ENCODE data around the gene ARMC7.
A peak's percentile ranks its signal among the peaks of the same experiment; 100 is the strongest.

Gene ARMC7

DNA sequence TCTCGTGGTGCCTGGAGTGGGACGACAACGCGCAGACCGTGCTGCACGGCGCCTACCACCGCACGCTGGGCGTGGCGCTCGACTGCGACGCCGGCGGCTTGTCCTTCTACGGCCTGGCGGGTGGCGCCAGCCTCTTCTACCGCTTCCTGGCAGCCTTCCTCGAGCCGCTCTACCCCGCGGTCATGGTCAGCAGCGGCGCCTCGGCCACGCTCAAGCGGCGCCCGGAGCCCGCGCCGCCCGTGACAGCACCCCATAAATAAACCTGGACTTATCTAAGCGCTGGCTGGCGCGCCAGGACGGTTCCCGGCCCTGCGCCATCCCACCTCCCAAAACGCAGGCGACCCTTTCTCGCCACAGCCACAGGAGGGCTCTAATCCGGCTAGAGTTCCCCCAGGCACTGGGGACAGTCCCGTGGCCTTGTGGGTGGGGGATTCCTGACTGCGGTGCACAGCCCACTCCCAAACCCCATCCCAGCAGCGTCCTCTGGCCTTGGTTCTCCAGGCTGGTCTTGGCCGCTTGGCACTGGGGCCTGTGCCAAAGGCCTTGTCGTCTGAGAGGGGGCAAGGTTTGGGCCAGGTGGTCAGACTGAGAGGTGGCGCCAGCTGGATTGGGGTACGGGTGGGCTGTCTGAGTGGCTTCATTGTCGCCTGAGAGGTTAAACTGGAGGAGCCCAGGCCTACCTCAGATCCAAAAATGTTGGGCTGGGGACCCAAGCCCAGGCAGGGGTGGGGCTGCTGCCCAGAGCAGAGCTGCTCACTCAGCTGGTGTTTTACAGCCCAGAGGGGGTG, 32.1 kb upstream of the ARMC7 start:
- DNase-seq (ENCODE audit: low read depth in 4 of 4, low spot score in 1 of 4): peak in 1 of 4 experiments; percentile 27

DNA sequence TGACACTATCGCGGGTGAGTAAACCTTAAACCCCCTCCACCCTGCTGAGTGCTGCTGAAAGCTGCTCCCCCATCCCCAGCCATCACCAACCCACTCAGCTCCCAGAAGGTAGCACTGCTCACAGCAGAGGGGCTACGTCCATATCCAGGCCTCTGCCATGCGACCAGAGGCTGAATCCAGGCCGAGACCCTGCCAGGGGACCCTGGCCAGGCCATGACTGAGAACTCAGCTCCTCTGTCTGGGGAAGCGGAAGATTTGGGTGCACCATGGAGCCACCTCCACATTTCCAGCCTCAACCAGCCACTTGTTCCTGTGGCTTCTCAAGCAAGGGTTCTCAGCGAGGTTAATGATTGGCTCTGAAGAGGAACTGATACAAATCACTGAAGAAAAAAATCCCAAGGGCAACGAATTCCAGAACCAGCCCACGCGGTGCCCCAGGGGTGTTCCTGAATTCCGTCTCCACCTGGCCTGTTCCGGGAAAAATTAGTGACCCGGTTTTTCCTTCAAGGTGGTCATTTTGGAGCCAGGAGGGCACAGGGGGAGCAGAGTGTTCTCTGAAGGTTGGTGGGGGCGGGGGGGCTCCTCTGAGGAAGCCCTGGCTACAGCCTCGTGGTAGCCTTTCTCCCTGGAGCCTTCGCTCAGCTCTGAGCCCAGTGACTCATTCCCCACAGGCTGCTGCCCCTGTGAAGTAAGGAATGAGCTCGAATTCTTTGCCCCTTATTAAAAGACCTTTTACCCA, 31.3 kb upstream of the ARMC7 start:
- no peak for DNase-seq (ENCODE audit: low read depth in 4 of 4, low spot score in 1 of 4)

DNA sequence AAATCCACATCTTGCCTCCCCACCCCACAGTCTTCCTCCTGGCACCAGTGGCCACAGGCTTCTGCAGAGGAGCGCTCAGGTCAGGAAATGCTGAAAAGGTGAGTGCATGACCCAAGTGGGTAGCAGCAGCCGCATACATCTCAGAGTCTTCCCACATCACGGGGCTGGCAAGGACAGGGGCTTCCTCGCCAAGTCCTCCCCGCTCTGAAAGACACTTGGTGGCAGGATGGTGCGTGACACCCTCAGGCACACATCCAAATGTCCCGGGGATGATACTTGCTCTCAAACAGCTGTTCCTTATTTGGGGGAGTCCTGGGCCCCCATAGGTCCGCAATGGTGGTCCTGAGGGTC, 30.8 kb upstream of the ARMC7 start:
- DNase-seq (ENCODE audit: low read depth in 4 of 4, low spot score in 1 of 4): no peak

DNA sequence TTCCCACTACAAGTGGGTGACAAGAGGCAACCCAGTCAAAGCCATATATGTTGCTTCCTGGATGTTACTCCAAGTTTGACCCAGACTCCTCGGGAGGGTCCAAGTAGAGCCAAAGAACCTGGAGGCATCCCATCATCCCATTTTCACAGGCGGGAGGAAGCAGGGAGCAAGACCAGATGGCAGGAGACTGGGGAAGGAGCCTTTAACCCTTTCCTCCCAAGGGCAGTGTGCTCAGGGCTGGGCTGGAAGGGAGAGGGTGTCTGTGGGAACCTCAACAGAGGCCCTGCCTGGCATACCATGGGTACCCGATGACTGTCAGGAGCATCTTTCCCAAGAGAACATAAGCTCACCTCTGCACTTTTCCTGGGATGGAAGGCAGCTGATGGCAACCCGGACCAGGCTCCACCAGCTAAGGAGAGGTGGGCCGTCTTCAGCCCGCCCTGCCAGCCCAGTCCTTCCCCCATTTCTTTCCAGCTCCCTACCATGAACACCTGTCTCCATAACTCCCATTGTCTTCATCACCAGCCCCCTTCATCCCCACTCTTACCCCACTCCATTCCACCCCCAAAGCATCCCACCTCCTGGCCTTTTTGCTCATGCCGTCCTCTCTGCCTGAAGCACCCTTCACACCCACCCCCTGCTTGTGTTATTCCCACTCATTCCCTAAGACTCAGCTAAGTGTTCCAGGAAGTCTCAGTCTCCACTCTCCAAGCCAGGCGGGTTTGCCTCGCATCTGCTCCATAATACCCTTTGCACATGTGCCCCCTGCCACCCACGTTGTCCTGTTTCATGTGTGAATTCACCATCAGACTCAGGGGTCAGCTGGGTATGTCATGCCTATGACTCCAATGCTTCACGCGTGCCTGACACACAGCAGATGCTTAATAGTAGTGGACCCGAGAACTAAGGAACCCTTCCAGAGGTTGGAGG, 27.9 kb upstream of the ARMC7 start:
- DNase-seq (ENCODE audit: low read depth in 4 of 4, low spot score in 1 of 4): no peak

DNA sequence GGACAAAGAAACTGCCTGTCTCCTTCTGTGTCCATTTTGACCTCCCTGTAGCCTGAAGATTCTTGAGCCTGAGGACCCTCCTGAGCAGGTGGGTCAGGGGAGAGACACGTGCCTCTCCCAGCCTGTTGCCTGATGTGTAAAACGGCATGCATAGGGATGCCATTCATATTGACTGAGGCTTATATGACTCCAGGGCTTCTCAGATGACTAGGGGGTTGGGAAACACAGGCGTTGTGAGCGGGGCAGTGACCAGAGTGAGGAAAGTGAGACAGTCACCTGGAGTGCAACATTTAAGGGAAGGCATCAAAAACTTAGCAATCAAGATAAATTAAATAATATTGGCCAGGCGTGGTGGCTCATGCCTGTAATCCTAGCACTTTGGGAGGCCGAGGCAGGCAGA, 27.1 kb upstream of the ARMC7 start:
- no peak for DNase-seq (ENCODE audit: low read depth in 4 of 4, low spot score in 1 of 4)

DNA sequence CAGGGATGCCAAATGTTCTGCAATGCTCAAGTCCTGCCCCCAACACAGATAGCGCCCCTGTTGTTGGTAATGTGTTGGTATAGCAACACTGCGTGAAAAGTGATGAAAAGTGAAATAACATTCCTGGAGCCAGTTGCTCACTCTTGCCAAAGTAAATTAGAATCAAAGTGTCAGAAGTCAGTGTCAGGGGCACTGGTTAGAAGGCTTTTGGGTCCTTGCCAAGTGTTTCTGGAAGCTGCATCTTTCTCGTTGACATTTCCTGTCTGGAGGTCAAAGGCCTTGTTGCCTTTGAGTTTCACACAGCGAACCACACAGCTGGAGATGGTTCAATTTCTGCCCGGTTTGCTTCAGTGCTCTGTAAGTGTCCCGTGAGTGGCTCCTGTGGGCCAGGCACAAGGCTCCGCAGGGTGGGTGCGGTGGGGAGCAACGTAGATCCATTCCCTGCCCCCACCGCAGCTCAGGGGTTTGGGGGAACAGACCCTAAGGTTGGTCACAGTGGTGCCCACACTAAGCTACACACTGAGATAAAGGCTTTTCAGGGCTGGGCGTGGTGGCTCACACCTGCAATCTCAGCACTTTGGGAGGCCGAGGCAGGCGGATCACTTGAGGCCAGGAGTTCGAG, 25.6 kb upstream of the ARMC7 start:
- DNase-seq (ENCODE audit: low read depth in 4 of 4, low spot score in 1 of 4): no peak

DNA sequence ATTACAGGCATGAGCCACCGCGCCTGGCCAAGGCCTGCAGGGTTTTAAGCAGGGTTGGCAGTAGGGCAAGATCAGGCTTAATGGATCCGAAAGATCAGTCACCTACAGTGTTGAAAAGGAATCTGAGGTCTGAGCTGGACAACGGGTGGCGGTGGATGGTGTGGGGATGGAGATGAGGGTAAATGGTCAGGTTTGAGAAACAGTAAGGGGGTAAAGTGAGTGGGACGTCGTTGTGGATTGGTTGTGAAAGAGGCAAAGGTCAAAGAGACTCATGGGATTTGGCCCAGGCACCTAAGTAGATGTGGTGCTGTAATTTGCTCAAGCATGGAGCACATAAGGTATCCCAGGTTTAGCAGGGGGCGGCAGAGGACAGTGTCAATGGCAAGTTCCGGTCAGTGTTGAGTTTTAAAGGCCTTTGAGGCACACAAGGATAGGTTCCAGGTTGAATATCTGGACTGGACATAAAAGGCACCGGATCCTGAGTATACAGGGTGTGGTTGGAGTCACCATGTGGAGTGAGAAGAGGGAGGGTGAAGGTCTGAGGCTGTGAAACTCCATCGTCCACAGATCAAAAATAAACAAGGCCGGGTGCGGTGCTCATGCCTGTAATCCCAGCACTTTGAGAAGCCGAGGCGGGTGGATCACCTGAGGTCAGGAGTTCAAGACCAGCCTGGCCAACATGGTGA, 23.1 kb upstream of the ARMC7 start:
- no peak for DNase-seq (ENCODE audit: low read depth in 4 of 4, low spot score in 1 of 4)

DNA sequence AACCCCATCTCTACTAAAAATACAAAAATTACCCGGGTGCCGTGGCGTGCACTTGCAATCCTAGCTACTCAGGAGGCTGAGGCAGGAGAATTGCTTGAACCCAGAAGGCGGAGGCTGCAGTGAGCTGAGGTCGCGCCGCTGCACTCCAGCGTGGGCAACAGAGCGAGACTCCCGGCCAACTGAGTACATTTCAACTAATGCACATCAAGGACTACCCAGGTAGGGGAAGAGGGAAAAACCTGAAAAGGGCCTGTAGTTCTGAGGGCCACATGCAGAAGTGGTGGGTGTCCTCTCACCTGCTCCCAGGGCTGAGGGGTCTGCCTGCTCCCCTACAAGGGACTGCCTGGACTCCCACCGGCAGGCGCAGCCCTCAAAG, 22.6 kb upstream of the ARMC7 start:
- DNase-seq (ENCODE audit: low read depth in 4 of 4, low spot score in 1 of 4): no peak

DNA sequence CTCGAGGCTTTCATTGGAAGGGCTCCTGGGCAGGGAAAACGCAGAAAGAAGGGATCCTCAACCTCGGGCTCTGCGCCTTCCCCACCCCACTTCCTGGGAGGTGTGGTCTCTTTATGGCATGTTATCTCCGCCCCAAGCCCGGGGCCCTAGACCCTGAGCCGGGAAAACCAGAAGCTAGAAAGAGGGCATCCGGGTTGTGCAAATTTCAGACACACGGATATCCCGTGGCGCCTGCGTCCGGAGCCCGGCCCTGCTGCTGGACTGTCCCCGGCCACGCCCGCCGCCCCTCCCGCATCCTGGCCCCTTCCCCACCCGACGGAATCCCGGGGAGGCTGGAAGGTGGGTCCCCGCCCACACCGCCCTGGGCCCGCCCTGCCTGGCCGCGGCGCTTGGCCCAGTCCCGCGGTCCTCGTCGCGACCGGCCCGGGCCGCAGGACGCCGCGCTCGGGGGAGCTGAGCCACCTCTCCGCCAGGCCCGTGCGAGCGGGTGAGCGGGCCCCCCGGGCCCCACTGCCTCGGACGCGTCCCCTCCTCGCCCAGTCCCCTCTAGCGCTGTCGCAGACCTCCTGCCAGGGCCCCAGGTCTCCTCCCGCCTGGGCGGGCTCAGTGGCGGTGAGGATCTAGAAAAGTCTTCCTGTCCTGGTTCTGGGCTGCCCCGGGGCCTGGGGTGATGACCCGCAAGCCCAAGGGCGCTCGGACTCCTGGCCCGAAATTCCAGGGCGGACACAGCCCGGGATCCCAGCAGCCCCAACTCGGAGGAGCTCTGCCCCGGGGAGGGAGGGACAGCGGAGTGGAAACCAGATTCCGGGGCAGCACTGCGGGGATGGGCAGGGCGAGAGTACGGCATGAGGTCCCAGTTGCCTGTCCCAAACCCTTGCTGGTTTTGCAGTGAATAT, 22.0 kb upstream of the ARMC7 start, which contains the start of gene SLC16A5:
Gene SLC16A5, plus strand, starts transcription at position 397 of the 896 bp plus-strand sequence. CDS start 5,683 bp downstream, outside the sequence.
- peak in 1 of 4 experiments; percentile 41 for DNase-seq (ENCODE audit: low read depth in 4 of 4, low spot score in 1 of 4)

DNA sequence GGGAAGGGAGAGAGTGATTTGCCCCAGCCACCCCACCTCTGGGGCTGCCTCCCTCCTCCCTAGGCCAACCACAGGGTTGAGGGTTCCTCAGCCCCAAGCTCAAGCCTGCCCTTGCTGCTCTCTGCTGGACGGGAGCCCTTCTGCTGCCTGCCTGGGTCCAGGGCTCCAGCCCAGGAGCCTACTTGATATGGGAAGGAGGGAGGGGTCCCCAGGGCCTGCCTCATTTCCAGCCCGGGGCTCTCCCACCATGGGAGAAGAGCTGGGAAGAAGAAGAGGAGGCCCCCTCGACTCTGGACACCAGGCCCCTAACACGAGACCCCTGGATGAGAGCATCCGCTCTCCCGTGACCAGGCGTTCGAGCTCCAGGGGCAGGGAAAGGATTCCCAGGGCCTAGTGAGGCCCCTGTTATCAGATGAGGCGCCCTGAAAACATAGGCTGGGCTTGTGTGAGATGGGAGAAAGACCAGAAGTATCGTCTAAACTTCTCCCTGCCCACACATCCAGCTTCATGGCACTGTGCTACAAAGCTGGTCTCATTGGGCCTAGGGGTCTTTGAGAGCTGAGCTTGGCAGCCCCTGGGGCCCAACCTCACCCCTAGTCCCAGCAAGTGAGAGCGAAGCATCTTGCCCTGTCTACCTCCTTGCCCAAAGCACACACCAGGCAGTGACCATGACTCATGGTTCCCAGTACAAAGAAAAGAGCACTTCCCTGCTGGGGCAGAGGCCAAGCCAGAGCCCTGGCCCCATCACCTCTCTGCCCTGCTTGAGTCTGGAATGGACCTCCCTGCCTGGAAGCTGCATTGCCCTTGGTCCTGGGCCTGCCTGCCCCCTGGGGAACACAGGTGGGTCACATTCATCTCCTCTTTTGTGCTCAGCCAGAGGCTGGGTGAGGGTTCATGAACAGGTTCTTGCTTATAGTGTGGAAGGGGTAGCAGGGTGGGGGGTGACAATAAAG, 21.0 kb upstream of the ARMC7 start:
- no peak for DNase-seq (ENCODE audit: low read depth in 4 of 4, low spot score in 1 of 4)

DNA sequence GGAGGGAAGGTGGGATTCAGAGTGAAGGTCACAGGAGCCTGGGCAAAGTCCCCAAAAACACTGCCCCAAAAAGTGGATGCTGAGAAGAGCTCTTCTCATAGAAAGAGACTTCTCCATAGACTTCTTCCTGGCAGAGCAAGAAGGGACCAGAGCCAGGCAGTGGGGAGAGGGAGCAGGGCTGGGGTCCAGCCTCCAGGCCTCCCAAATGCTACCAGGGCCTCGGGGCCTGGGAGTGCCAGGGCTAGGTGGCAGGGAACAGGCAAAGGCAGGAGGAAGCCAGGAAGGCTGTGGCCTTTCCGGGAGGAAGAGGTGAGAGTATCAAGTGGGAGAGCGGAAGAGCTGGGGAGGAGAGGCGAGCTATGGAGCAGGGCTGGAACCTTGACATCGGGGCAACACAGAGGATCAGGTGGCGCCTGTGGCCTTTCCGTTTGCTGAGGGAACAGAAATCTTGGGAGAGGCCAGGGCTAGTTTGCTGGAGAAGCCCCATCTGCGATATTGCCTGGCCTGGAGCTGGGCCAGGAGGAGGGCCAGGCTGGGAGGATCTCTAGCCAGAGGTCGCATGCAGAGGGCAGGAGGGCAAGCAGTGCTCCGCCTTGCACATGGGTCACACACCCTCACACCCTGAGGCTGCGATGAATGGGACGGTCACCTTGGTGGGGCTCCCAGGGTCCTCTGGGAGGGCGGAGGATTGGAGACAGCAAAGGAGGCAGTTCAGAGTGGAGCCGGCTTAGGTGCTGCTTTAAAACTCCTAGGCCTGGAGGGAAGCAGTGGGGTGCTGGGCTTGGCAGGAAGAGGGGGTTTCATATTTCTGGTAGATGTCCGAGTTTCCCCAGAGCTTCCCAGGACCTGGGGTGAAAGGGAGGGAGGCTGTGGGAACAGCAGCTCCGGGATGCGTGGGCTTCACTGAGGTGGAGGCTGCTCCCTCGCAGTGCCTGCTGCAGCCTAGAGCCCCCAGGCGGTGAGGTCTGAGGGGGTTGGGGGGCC, 18.6 kb upstream of the ARMC7 start:
- no peak for DNase-seq (ENCODE audit: low read depth in 4 of 4, low spot score in 1 of 4)

DNA sequence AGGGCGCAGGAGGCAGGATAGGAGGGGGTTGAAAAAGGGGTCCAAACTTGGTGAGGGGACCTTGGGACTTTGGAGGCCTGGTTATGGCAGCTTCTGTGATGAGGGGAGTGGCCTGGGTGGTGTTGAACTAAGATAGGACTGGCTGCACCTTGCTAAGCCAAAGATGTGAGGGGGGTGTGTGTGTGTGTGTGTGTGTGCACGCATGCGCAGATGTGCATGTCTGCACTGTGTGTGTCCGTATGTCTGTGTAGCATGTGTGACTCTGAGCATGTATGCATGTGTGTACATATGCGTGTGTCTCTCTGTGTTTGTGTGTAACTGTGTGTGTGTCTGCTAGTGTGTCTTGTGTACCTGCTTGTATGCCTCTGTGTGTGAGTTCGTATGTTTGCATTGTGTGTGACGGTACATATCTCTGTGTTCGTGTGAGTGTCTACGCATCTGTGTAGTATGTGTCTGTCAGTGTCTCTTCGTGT, 17.9 kb upstream of the ARMC7 start:
- no peak for DNase-seq (ENCODE audit: low read depth in 4 of 4, low spot score in 1 of 4)

DNA sequence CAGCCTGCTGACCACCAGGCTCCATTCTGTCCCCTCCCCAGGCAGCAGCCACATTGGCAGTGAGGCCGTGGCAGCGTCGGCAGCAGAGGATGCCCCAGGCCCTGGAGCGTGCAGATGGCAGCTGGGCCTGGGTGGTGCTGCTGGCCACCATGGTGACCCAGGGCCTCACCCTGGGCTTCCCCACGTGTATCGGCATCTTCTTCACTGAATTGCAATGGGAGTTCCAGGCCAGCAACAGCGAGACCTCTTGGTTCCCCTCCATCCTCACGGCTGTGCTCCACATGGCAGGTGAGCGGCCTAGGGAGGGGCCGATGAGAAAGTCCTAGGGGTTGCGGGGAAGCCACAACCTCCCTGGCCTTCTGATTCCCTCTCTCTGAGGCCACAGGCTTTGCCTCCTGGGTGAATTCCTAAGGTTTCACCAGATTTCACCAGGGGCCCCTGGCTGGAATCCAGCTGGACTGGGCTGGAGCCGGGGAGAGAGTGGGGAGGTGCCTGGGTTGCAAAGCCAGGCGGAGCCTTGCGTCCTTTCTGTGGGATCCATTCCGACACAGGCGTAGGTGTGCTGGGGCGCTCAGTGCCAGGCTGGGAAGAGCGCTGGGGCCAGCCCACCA, 16.1 kb upstream of the ARMC7 start:
- no peak for DNase-seq (ENCODE audit: low read depth in 4 of 4, low spot score in 1 of 4)

DNA sequence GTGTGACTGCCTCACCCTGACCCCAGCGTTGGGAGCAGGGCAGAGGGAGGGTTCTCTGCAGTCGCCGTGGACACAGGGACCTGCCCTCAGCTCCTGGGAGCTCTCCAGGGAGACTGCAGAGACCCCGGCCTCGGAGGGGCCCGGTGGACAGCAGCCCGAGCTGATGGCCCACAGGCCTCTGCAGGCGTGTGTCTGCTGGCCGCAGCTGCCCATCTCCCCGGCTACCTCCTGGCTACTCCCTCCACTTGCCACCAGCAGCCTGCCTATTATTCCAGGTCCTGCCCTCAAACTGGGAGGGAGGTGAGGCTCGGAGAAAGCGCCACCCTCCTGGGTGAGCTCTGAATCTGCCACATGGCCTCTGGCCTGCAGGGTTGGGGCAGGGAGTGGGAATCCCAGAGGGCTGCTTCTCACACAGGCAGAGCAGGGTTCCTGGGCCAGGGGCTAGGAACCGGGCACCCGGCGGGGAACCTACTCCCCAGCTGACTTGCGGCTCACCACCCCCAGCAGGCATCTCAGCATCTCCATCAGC, 14.8 kb upstream of the ARMC7 start:
- DNase-seq (ENCODE audit: low read depth in 4 of 4, low spot score in 1 of 4): no peak

DNA sequence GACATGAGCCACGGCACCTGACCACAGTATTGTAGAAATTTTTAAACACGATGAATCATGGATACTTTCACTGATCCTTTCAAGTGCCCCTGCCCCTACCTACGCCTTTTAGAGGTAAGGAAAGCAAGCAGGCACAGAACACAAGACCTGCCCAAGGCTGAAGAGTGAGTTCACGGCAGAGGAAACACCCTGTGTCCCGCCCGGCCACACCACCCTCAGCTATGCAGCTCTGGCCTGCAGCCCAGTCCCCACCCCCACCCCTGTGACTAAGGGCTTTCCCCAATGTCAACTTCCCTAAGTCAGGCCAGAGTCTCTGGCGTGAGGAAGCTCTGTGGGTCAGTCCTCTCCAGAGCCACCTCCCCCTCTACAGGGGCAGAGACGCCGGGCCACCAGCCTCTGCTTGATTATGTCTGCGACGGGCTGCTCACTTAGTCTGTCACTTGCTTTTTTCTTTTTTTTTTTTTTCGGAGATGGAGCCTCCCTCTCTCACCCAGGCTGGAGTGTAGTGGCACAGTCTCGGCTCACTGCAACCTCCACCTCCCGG, 13.6 kb upstream of the ARMC7 start:
- no peak for DNase-seq (ENCODE audit: low read depth in 4 of 4, low spot score in 1 of 4)

DNA sequence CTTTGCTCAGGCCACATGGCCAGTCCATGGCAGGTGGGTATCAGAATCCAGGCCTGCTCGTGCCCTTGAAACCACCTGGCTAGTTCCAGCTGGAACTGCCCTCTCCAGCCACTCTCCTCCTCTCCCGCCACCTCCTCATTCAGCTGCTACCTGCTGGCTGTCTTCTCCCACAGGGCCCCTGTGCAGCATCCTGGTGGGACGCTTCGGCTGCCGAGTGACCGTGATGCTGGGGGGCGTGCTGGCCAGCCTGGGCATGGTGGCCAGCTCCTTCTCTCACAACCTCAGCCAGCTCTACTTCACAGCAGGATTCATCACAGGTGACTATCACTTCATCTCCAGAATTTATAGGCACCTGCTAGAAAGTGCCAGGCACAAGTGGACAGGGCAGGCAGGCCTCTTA, 11.9 kb upstream of the ARMC7 start:
- DNase-seq (ENCODE audit: low read depth in 4 of 4, low spot score in 1 of 4): no peak

Data from stimulated activated CD4-positive, alpha-beta T cell treated with anti-CD3 and anti-CD28 coated beads, Interleukin-1b, Interleukin-23, amount 100 ng/mL, for 24 hours (primary cell).